Neural crest cell (in vitro differentiated cells): Measurements from ENCODE around the gene PNPLA2. TPM values are rescaled to one million over a fixed set of nuclear protein-coding genes. Genes with fewer than 3 reads are reported as not detected.

Experiments
- DNase-seq: peaks from one replicate; pipeline ENCODE4 v3.0.0; 2021; ENCODE audit warnings: low read depth, mixed read lengths, low spot score
- H3K27ac Mint-ChIP-seq: one replicate; pipeline ENCODE4 v1.8.0; 2021; ENCODE audit warnings: mild to moderate bottlenecking, mixed read lengths; ENCODE audit not compliant: unreplicated experiment
- H3K27me3 Mint-ChIP-seq: 2 replicates; pipeline ENCODE4 v1.8.0; 2021; ENCODE audit warnings: low read depth, mild to moderate bottlenecking, mixed read lengths
- H3K36me3 Mint-ChIP-seq: 2 replicates; pipeline ENCODE4 v1.8.0; 2021; ENCODE audit warnings: low read depth, mild to moderate bottlenecking, mixed read lengths
- H3K4me1 Mint-ChIP-seq: 2 replicates; pipeline ENCODE4 v1.8.0; 2021; ENCODE audit warnings: mixed read lengths
- H3K4me3 Mint-ChIP-seq: one replicate; pipeline ENCODE4 v1.8.0; 2021; ENCODE audit warnings: mild to moderate bottlenecking, mixed read lengths
- H3K9me3 Mint-ChIP-seq: 2 replicates; pipeline ENCODE4 v1.8.0; 2021; ENCODE audit warnings: mixed read lengths
- CTCF ChIP-seq: fragments of 200-600 bp; sonication (generic); conservative IDR thresholded peaks from 2 replicates; pipeline ENCODE4 v1.5.0; 2021; ENCODE audit warnings: antibody characterized with exemption, mild to moderate bottlenecking
- total RNA-seq: library from RNA; stranded (reverse); gene quantifications from 2 replicates; pipeline ENCODE4 v1.2.1, GENCODE V29; 2021

The PNPLA2 gene
- total RNA-seq, 1 donor from 2014 or later: 34.5 TPM

GRCh38 chr11:844693-845644 is 26.3 kb downstream of the PNPLA2 start:
- Mint-ChIP-seq H3K4me1 (peaks cover 18% of the 10 kb centered on the region), H3K4me3 (peak overlapping the region; percentile 89), H3K9me3 (no peaks in the 10 kb centered on the region), H3K27me3 (peaks cover 15% of the 10 kb centered on the region), H3K27ac (no peak overlapping the region), H3K36me3 (peaks cover 5% of the 10 kb centered on the region)
- TF ChIP-seq CTCF: peak; percentile 36
- DNase-seq: peak; percentile 64

- Mint-ChIP-seq H3K27me3 (peaks cover 20% of the 10 kb centered on the region), H3K4me1 (peaks cover 11% of the 10 kb centered on the region), H3K4me3 (peak overlapping the region; percentile 62), H3K27ac (no peak overlapping the region), H3K9me3 (no peaks in the 10 kb centered on the region), H3K36me3 (no peaks in the 10 kb centered on the region)
- TF ChIP-seq CTCF: no peak
- no peak for DNase-seq
These were observed 27.3 kb downstream of the PNPLA2 start for GRCh38 chr11:845872-846495.

- H3K4me1 Mint-ChIP-seq: peaks cover 6% of the 10 kb centered on the region
- H3K27me3 Mint-ChIP-seq: peaks cover 25% of the 10 kb centered on the region
- H3K27ac Mint-ChIP-seq: no peak overlapping the region
- DNase-seq: no peak
- H3K9me3 Mint-ChIP-seq: no peaks in the 10 kb centered on the region
- no peak for TF ChIP-seq CTCF
- H3K36me3 Mint-ChIP-seq: no peaks in the 10 kb centered on the region
- H3K4me3 Mint-ChIP-seq: peak overlapping the region; percentile 79
These were observed 27.9 kb downstream of the PNPLA2 start for GRCh38 chr11:846496-847098.

GRCh38 chr11:847876-848275 is 29.2 kb downstream of the PNPLA2 start:
- Mint-ChIP-seq H3K27me3 (peaks cover 31% of the 10 kb centered on the region), H3K27ac (no peak overlapping the region), H3K4me3 (no peak overlapping the region), H3K36me3 (no peaks in the 10 kb centered on the region), H3K4me1 (peaks cover 6% of the 10 kb centered on the region), H3K9me3 (no peaks in the 10 kb centered on the region)
- no peak for TF ChIP-seq CTCF
- no peak for DNase-seq

GRCh38 chr11:848380-848931 is 29.7 kb downstream of the PNPLA2 start:
- H3K36me3 Mint-ChIP-seq: no peaks in the 10 kb centered on the region
- DNase-seq: no peak
- H3K4me1 Mint-ChIP-seq: peaks cover 6% of the 10 kb centered on the region
- peak overlapping the region; percentile 72 for H3K4me3 Mint-ChIP-seq
- H3K27me3 Mint-ChIP-seq: peaks cover 28% of the 10 kb centered on the region
- H3K27ac Mint-ChIP-seq: no peak overlapping the region
- TF ChIP-seq CTCF: peak; percentile 72
- H3K9me3 Mint-ChIP-seq: no peaks in the 10 kb centered on the region
